BLaER1 (cell line): ENCODE results near the gene GLUD1.
"Not testable (repeated sequence)": the region's sequence is repeated elsewhere in the genome, so short reads cannot be mapped to it uniquely, and the experiment has no call there.

Source experiments
- H3K27ac ChIP-seq: shearing (Covaris generic); formaldehyde crosslinking; 2 replicates; pipeline ENCODE4 v1.8.1; 2022
- H3K27me3 ChIP-seq: shearing (Covaris generic); formaldehyde crosslinking; 2 replicates; pipeline ENCODE4 v1.8.1; 2022
- H3K36me3 ChIP-seq: shearing (Covaris generic); formaldehyde crosslinking; 2 replicates; pipeline ENCODE4 v1.8.1; 2022
- H3K4me1 ChIP-seq: shearing (Covaris generic); formaldehyde crosslinking; 2 replicates; pipeline ENCODE4 v1.8.1; 2022
- H3K4me2 ChIP-seq: shearing (Covaris generic); formaldehyde crosslinking; 2 replicates; pipeline ENCODE4 v1.8.1; 2022
- H3K4me3 ChIP-seq: shearing (Covaris generic); formaldehyde crosslinking; 2 replicates; pipeline ENCODE4 v1.8.1; 2022
- H3K9ac ChIP-seq: shearing (Covaris generic); formaldehyde crosslinking; 2 replicates; pipeline ENCODE4 v1.8.1; 2022
- H3K9me3 ChIP-seq: shearing (Covaris generic); formaldehyde crosslinking; 2 replicates; pipeline ENCODE4 v1.8.1; 2022
- H4K20me1 ChIP-seq: shearing (Covaris generic); formaldehyde crosslinking; 2 replicates; pipeline ENCODE4 v1.8.1; 2022
- Cebpa-rat ChIP-seq: shearing (Covaris generic); IDR thresholded peaks from 2 replicates; pipeline ENCODE4 v1.8.1; 2022

The GLUD1 gene

GRCh38 chr10:87094373-87095235 is at the start of gene GLUD1, which contains the start of gene SHLD2:
GLUD1 (minus strand) TSS chr10:87094843; CDS start chr10:87094769, 74 bp downstream.
SHLD2 (plus strand) TSS chr10:87095206; CDS start chr10:87151355, 56,149 bp downstream.
- Histone ChIP-seq H3K9ac (peak within 1 kb of the TSS; percentile 94), H3K9me3 (peaks cover 11% of the 10 kb centered on the region; the same call in 1 of the 2 replicates), H3K4me2 (peak within 1 kb of the TSS; percentile 99), H3K36me3 (peaks cover 23% of the 10 kb centered on the region), H3K27ac (peak within 1 kb of the TSS; percentile 95), H4K20me1 (peaks cover 44% of the 10 kb centered on the region), H3K4me1 (peaks cover 49% of the 10 kb centered on the region), H3K4me3 (peak within 1 kb of the TSS; percentile 85), H3K27me3 (no peaks in the 10 kb centered on the region)
- no peak for TF ChIP-seq Cebpa-rat

- H3K36me3 ChIP-seq, H3K27me3 ChIP-seq, H3K9ac ChIP-seq, H3K4me3 ChIP-seq, H4K20me1 ChIP-seq, H3K4me1 ChIP-seq, H3K4me2 ChIP-seq, H3K9me3 ChIP-seq, H3K27ac ChIP-seq: not testable (repeated sequence)
Measured at GRCh38 chr10:87143109-87143418, 48.4 kb upstream of the GLUD1 start.

DNA sequence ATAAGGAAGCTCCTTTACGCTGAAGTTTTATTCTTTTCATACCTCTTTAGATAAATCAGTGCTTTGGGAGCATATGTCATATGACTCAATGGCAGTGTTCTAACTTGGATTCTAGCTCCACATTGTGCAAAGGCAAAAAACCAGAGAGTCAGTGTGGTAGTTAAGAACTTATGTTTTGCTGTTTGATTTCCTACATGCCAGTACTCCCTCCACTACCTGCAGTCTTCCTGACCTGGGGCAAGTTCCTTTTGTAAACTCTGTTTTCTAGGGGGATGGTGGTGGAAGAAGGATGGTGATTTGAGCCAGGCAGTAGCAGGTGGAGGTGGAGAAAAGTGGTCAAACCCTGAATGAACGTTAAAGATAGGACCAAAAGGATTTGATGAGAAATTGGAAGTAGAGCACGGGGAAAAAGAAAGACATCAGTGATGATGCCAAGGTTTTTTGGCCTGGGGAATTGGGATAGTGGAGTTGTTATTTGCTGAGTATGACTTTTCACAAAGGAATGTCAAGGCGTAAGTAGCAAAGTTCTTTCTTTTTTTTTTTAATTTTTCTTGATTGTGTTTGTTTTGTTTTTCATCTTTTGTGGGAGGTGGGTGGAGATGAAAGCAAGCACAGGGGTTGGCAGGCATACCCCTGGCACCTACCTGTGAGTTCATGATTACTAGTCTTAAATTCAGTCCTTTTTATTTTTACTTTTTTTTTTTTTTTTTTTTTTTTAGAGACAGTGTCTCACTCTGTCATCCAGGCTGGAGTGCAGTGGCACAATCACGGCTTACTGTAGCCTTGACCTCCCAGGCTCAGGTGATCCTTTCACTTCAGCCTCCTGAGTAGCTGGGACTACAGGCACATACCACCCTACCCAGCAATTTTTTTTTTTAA is 47.8 kb upstream of the GLUD1 start:
- H3K4me2 ChIP-seq, H3K4me3 ChIP-seq, H4K20me1 ChIP-seq, H3K9ac ChIP-seq, H3K27me3 ChIP-seq, H3K36me3 ChIP-seq, H3K4me1 ChIP-seq, H3K9me3 ChIP-seq, H3K27ac ChIP-seq: not testable (repeated sequence)

GRCh38 chr10:87137478-87137877 is 42.8 kb upstream of the GLUD1 start:
- not testable (repeated sequence) for H3K4me3 ChIP-seq, H3K27me3 ChIP-seq, H3K9ac ChIP-seq, H3K4me2 ChIP-seq, H3K4me1 ChIP-seq, H4K20me1 ChIP-seq, H3K27ac ChIP-seq
- Histone ChIP-seq H3K9me3 (peaks cover 24% of the 10 kb centered on the region), H3K36me3 (peaks cover 19% of the 10 kb centered on the region; the same call in 1 of the 2 replicates)

DNA sequence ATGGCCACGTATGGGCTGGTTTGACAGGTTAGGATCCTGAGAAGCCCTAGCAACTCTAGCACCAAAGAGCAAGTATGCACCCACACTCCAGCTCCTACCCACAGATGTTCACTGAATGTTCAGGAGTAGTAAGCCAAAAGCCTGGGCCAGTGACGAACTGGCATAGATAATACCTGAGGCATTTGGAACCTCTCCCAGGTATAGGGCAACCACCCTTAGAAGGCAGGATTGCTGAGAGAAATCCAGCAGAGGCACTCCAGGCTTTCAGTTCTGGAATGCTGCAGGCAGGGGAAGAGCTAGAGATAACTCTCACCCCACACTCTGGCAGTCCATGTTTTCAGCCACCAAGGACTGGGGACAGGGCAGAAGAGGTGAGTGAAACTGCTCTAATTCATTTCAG is 39.8 kb upstream of the GLUD1 start:
- not testable (repeated sequence) for H4K20me1 ChIP-seq, H3K4me2 ChIP-seq, H3K27ac ChIP-seq, H3K4me1 ChIP-seq, H3K27me3 ChIP-seq, H3K9ac ChIP-seq, H3K4me3 ChIP-seq
- Histone ChIP-seq H3K9me3 (peaks cover 24% of the 10 kb centered on the region), H3K36me3 (peaks cover 27% of the 10 kb centered on the region)

GRCh38 chr10:87133936-87134335 is 39.3 kb upstream of the GLUD1 start:
- not testable (repeated sequence) for H3K4me3 ChIP-seq, H4K20me1 ChIP-seq, H3K9ac ChIP-seq, H3K27me3 ChIP-seq, H3K27ac ChIP-seq, H3K4me2 ChIP-seq, H3K4me1 ChIP-seq
- peaks cover 24% of the 10 kb centered on the region for H3K9me3 ChIP-seq
- H3K36me3 ChIP-seq, result peaks cover 31% of the 10 kb centered on the region

GRCh38 chr10:87132176-87132575 is 37.5 kb upstream of the GLUD1 start:
- not testable (repeated sequence) for H3K9ac ChIP-seq, H3K4me1 ChIP-seq, H3K4me3 ChIP-seq, H3K27me3 ChIP-seq, H3K27ac ChIP-seq, H3K4me2 ChIP-seq, H4K20me1 ChIP-seq
- peaks cover 27% of the 10 kb centered on the region for H3K36me3 ChIP-seq
- H3K9me3 ChIP-seq, result peaks cover 15% of the 10 kb centered on the region

GRCh38 chr10:87127607-87128156 is 33.0 kb upstream of the GLUD1 start:
- H3K36me3 ChIP-seq, result peaks cover 16% of the 10 kb centered on the region
- not testable (repeated sequence) for H3K27ac ChIP-seq, H3K9ac ChIP-seq, H3K9me3 ChIP-seq, H3K4me3 ChIP-seq, H4K20me1 ChIP-seq, H3K27me3 ChIP-seq, H3K4me2 ChIP-seq, H3K4me1 ChIP-seq

DNA sequence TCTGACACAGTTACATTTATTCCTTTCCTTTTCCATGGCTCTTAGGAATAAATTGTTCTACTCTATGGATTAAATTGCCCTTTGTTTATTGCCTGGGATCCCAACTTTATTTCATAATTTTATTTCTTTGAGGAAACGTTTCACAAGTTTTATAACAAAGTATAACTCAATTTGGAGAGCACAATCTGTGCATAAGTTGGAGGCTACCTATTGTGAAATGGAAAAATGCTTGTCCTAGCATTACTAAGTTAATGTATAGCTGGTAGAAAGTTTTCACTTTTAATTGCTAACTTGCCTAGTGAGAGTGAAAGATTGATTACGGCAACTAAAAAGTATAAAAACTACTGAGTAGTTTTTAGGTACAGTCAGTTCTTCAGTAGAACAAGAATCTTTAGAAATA is 32.4 kb upstream of the GLUD1 start:
- H3K4me1 ChIP-seq, H3K27ac ChIP-seq, H3K4me3 ChIP-seq, H4K20me1 ChIP-seq, H3K27me3 ChIP-seq, H3K9ac ChIP-seq, H3K9me3 ChIP-seq, H3K4me2 ChIP-seq: not testable (repeated sequence)
- H3K36me3 ChIP-seq, result peaks cover 12% of the 10 kb centered on the region

- not testable (repeated sequence) for H3K9me3 ChIP-seq, H3K9ac ChIP-seq, H3K4me2 ChIP-seq, H3K27ac ChIP-seq, H3K4me3 ChIP-seq, H3K36me3 ChIP-seq, H4K20me1 ChIP-seq, H3K27me3 ChIP-seq, H3K4me1 ChIP-seq
Measured at GRCh38 chr10:87123351-87123750, 28.7 kb upstream of the GLUD1 start.

GRCh38 chr10:87119029-87119428 is 24.4 kb upstream of the GLUD1 start:
- not testable (repeated sequence) for H3K36me3 ChIP-seq, H3K9me3 ChIP-seq, H3K4me2 ChIP-seq, H3K9ac ChIP-seq, H3K4me3 ChIP-seq, H3K4me1 ChIP-seq, H3K27ac ChIP-seq, H4K20me1 ChIP-seq, H3K27me3 ChIP-seq

DNA sequence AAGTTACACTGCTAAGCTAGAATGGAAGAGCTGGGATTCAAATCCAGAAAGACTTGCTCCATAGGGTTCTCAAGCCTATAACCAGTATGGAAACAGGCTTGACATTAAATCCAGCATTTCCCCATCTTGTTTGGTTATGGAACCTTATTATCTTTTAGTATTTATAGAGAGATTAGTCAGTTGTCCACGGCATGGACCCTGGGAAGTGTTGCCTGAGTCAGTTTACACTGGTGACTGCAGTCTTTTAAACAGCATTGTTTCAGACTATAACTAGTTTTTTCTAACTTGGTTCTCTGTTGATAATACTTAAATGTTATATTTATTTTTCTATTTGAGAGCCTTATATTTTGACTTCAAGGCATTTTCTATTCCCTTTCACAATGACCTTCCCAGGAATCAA is 23.5 kb upstream of the GLUD1 start:
- not testable (repeated sequence) for H3K9ac ChIP-seq, H3K36me3 ChIP-seq, H3K4me1 ChIP-seq, H4K20me1 ChIP-seq, H3K4me2 ChIP-seq, H3K27me3 ChIP-seq, H3K4me3 ChIP-seq, H3K9me3 ChIP-seq, H3K27ac ChIP-seq
